AG10803 (cell line): Measurements from ENCODE around the gene CGRRF1.

Experiments used
- DNase-seq: peaks from one replicate; pipeline ENCODE4 v3.0.0; 2010; ENCODE audit warnings: low read depth
- H3K4me3 ChIP-seq: 2 replicates; pipeline ENCODE4 v1.5.1; 2011; ENCODE audit warnings: mild to moderate bottlenecking, low read length, control low read depth
- TF ChIP-seq, protein P1 (sequence below): conservative IDR thresholded peaks from 2 replicates; pipeline ENCODE4 v1.5.1; 2011; ENCODE audit warnings: mild to moderate bottlenecking, low read length, control low read depth, inconsistent platforms

CGRRF1 gene

DNA sequence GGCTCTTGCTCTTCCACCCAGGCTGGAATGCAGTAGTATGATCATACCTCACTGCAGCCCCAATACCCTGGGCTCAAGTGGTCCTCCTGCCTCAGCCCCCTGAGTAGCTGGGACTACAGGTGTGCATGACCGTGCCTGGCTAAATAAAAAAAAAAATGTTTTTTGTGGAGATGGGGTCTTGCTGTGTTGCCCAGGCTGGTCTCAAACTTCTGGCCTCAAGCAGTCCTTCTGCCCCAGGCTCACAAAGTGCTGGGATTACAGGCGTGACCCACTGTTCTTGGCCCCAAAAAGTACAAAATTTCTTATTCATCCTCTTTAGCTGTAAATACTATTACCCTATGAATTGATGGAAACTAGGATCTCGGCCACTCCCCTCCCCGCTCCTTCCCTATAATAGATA, 14.7 kb downstream of the CGRRF1 start:
- DNase-seq = no peak
- TF ChIP-seq, protein P1, sequence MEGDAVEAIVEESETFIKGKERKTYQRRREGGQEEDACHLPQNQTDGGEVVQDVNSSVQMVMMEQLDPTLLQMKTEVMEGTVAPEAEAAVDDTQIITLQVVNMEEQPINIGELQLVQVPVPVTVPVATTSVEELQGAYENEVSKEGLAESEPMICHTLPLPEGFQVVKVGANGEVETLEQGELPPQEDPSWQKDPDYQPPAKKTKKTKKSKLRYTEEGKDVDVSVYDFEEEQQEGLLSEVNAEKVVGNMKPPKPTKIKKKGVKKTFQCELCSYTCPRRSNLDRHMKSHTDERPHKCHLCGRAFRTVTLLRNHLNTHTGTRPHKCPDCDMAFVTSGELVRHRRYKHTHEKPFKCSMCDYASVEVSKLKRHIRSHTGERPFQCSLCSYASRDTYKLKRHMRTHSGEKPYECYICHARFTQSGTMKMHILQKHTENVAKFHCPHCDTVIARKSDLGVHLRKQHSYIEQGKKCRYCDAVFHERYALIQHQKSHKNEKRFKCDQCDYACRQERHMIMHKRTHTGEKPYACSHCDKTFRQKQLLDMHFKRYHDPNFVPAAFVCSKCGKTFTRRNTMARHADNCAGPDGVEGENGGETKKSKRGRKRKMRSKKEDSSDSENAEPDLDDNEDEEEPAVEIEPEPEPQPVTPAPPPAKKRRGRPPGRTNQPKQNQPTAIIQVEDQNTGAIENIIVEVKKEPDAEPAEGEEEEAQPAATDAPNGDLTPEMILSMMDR = no peak
- no peak overlapping the region for H3K4me3 ChIP-seq

DNA sequence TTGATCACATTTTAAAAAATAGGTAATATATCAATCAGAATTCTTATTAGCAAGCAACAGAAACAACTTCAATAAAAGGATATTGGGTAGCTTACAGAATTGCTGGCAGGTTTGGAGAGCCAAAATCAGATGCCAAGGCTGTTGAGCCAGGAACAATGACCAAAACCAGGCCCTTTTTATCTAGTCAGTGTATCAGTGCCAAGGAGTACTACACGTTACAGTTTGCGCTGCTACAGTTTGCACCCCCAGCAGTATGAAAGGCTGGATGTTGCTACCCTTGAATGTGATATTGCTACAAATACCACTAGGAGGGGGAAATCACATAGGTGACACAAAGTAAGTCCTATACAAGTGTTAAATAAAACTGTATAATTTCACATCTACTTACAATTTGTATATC, 19.3 kb downstream of the CGRRF1 start:
- H3K4me3 ChIP-seq = no peak overlapping the region
- TF ChIP-seq, protein P1 = no peak
- DNase-seq = no peak

DNA sequence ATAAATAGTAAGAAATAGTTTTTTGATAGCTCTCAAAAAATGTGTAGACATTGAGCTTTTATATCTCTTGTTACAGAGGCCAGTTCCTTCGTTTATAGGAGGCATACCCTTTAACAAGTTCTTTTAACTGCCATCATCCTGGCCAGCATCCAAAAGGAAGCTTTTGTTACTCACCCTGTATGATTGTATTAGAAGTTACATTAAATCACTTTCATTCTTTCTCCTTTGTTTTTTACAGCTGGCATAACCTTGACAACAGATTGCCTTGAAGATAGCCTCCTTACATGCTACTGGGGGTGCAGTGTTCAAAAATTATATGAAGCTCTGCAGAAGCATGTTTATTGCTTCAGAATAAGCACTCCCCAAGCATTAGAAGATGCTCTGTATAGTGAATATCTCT, 20.1 kb downstream of the CGRRF1 start:
- DNase-seq = peak; percentile 58
- H3K4me3 ChIP-seq = no peak overlapping the region
- TF ChIP-seq, protein P1 = no peak

DNA sequence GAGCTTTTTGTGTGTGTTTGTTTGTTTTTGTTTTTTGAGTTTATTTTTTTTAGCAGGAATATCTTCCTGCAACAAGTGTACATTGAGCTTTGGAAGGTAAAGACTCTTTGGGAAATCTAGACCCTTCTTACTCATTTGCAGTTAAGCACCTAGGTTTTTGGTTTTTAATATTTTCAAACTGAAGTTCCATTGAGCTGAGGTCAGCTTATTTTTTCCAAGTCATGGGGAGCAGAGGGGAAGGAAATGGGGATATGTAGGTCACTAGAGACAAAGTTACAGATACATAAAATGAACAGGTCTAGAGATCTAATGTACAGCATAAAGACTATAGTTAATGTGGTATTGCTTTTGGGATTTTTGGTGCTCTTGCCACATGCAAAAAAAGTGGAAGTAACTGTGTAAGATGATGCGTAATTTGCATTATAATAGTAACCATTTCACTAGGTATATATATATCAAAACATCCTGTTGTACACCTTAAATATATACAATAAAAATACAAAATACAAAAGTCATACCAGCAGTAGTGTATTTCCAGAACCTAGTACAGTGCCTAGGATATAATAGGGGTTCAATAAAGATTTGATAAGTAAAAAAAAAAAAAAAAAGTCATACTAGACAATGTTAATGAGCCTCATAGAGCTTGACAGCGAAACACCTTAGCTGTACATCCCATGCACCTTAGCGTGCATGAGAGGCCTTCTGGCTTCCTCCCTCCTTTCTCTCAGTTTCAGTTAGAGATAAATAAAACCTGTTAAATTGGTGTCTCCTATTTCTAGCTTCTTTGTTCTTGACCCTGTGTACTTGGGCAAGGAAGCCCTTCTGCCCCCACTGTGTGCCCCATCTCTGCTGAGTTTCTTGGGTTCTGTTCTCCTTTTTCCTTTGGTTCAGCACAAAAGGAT, 22.7 kb downstream of the CGRRF1 start:
- no peak for DNase-seq
- H3K4me3 ChIP-seq = no peak overlapping the region
- TF ChIP-seq, protein P1 = no peak

DNA sequence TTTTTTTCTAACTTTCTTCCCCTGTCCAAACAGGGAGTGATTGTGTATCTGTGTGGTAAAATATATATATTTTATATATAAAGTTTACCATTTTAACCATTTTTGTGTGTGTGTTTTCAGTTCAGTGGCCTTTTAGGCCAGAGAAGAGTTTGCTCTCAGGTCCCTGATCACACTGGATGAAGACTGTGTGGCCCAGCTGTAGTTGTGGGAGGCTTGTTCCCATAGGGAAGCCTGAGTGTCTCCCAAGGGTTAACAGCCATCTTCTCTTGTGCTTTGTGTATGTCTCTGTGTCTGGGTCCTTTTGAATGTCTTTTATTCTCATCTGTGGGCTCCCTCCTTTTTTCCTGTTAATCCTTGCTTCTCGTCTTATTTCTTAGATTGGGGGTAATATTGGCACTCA, 23.4 kb downstream of the CGRRF1 start:
- H3K4me3 ChIP-seq = no peak overlapping the region
- DNase-seq = no peak
- TF ChIP-seq, protein P1 = no peak

DNA sequence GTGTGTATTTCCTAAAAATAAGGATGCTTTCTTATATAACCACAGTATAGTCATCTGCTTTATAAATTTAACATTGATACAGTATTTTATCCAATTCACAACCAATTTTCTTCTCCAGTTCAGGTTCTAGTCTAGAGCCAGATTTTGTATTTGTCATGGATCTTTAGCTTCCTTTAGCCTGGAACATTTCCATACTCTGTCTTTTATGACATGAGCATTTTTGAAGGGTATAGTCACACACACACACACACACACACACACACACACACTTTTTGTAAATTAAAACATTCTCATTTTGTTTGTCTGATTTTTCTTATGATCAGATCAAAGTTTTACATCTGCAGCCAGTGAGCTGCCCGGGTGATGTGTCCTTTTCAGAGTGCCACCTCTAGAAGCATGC, 25.4 kb downstream of the CGRRF1 start:
- TF ChIP-seq, protein P1 = no peak
- no peak overlapping the region for H3K4me3 ChIP-seq
- peak; percentile 58 for DNase-seq

DNA sequence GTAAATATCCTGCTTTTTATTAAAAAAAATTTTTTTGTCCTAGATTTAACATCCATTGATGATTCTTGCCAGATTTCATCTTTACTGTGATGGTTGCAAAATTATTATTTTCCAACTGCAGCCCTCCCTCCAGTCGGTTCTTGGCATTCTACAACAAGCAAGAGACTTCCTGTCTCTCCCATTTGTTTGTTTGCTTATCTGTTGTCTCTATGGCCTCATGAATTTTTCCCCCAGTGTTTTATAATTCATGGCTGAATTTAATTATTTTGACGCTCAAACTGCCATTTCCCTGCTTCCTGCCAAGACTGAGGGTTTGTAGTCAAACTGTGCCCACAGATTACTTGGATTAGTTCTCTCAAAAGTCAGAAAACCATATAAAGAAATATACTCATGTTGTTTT, 25.9 kb downstream of the CGRRF1 start:
- H3K4me3 ChIP-seq = no peak overlapping the region
- DNase-seq = peak; percentile 31
- TF ChIP-seq, protein P1 = no peak
